Peyer's patch (tissue), 4 donors: ENCODE data around the gene CCND1. TPM values are rescaled to one million over a fixed set of nuclear protein-coding genes. Genes with fewer than 3 reads are reported as not detected.

Experiments used
- DNase-seq, 3 donors: peaks; one replicate each; pipeline ENCODE4 v3.0.0-alpha.2; 2017 to 2019
- H3K27ac ChIP-seq, 4 donors: fragments of 200-600 bp; sonication (generic); one replicate each; pipeline ENCODE4 v1.5.1; 2016 to 2019
- H3K27me3 ChIP-seq, 2 donors: fragments of 200-600 bp; sonication (generic); one replicate each; pipeline ENCODE4 v1.5.1; 2019
- H3K36me3 ChIP-seq, 3 donors: fragments of 200-600 bp; sonication (generic); one replicate each; pipeline ENCODE4 v1.5.1; 2016 to 2019
- H3K4me1 ChIP-seq, 4 donors: fragments of 200-600 bp; sonication (generic); one replicate each; pipeline ENCODE4 v1.5.1; 2016 to 2019
- H3K4me3 ChIP-seq, 4 donors: fragments of 200-600 bp; sonication (generic); 1 replicate in 3 of 4; 2 replicates in 1 of 4; pipeline ENCODE4 v1.5.1; 2016 to 2019; ENCODE audit warnings: mild to moderate bottlenecking in 1 of 4
- H3K9me3 ChIP-seq, 4 donors: fragments of 200-600 bp; sonication (generic); one replicate each; pipeline ENCODE4 v1.5.1; 2016 to 2019; ENCODE audit warnings: mild to moderate bottlenecking in 1 of 4
- POLR2A ChIP-seq, 2 donors: fragments of 450-650 bp; IDR thresholded peaks; one replicate each; pipeline ENCODE4 v1.5.1; 2017; ENCODE audit warnings: antibody characterized with exemption in 2 of 2, mild to moderate bottlenecking in 2 of 2, moderate library complexity in 2 of 2
- total RNA-seq, 4 donors: library from RNA; depleted of rRNA; stranded (reverse); fragments of >200 nt; gene quantifications; one replicate each; pipeline ENCODE4 v1.1.0, GENCODE V29; 2016
- TF ChIP-seq, protein P1 (sequence below), 6 experiments: fragments of 450-650 bp in 4 of 6; fragments of 200-600 bp in 2 of 6; sonication (generic) in 1 of 6; IDR thresholded peaks; one replicate each; pipeline ENCODE4 v1.5.1; 2017 to 2019; ENCODE audit warnings: antibody characterized with exemption in 6 of 6, mild to moderate bottlenecking in 3 of 6, moderate library complexity in 1 of 6

Gene CCND1
- total RNA-seq, 4 donors from 2014 or later = 13.5 to 46.6 (median 40.0) TPM

DNA sequence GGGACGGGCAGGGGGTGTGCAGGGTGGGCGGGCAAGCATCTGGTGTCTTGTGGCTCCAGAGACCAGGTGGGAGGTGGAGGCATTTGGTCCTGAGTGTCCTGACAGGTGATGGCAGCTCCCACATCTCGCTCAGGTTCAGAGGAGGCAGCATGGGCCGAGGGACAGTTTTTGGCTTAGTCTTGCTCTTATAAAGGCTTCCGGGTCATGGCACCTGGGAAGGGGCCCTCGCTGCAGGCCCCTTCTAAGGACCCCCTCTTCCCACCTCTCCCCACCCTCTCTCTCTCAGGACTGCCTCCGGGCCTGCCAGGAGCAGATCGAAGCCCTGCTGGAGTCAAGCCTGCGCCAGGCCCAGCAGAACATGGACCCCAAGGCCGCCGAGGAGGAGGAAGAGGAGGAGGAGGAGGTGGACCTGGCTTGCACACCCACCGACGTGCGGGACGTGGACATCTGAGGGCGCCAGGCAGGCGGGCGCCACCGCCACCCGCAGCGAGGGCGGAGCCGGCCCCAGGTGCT, 9.9 kb downstream of the CCND1 start:
- Histone ChIP-seq H3K9me3 (no peaks in the 10 kb centered on the region), H3K36me3 (peaks cover 0 to 60% (median 0%) of the 10 kb centered on the region in 3 donors), H3K4me3 (no peak overlapping the region), H3K27me3 (no peaks in the 10 kb centered on the region), H3K4me1 (no peaks in the 10 kb centered on the region), H3K27ac (no peak overlapping the region)
- DNase-seq = no peak
- TF ChIP-seq POLR2A (IDR thresholded peaks at IDR 0.05) = no peak
- TF ChIP-seq, protein P1, sequence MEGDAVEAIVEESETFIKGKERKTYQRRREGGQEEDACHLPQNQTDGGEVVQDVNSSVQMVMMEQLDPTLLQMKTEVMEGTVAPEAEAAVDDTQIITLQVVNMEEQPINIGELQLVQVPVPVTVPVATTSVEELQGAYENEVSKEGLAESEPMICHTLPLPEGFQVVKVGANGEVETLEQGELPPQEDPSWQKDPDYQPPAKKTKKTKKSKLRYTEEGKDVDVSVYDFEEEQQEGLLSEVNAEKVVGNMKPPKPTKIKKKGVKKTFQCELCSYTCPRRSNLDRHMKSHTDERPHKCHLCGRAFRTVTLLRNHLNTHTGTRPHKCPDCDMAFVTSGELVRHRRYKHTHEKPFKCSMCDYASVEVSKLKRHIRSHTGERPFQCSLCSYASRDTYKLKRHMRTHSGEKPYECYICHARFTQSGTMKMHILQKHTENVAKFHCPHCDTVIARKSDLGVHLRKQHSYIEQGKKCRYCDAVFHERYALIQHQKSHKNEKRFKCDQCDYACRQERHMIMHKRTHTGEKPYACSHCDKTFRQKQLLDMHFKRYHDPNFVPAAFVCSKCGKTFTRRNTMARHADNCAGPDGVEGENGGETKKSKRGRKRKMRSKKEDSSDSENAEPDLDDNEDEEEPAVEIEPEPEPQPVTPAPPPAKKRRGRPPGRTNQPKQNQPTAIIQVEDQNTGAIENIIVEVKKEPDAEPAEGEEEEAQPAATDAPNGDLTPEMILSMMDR (IDR thresholded peaks at IDR 0.05) = no peak

DNA sequence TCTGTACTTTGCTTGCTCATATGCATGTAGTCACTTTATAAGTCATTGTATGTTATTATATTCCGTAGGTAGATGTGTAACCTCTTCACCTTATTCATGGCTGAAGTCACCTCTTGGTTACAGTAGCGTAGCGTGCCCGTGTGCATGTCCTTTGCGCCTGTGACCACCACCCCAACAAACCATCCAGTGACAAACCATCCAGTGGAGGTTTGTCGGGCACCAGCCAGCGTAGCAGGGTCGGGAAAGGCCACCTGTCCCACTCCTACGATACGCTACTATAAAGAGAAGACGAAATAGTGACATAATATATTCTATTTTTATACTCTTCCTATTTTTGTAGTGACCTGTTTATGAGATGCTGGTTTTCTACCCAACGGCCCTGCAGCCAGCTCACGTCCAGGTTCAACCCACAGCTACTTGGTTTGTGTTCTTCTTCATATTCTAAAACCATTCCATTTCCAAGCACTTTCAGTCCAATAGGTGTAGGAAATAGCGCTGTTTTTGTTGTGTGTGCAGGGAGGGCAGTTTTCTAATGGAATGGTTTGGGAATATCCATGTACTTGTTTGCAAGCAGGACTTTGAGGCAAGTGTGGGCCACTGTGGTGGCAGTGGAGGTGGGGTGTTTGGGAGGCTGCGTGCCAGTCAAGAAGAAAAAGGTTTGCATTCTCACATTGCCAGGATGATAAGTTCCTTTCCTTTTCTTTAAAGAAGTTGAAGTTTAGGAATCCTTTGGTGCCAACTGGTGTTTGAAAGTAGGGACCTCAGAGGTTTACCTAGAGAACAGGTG, 11.1 kb downstream of the CCND1 start:
- no peak for TF ChIP-seq POLR2A (IDR thresholded peaks at IDR 0.05)
- TF ChIP-seq, protein P1 (IDR thresholded peaks at IDR 0.05) = no peak
- no peaks in the 10 kb centered on the region for H3K4me1 ChIP-seq
- no peak overlapping the region for H3K27ac ChIP-seq
- H3K27me3 ChIP-seq = no peaks in the 10 kb centered on the region
- no peaks in the 10 kb centered on the region for H3K9me3 ChIP-seq
- H3K4me3 ChIP-seq = no peak overlapping the region
- H3K36me3 ChIP-seq = peaks cover 0 to 60% (median 0%) of the 10 kb centered on the region in 3 donors
- DNase-seq = peak in 1 of 3 donors; percentile 7

DNA sequence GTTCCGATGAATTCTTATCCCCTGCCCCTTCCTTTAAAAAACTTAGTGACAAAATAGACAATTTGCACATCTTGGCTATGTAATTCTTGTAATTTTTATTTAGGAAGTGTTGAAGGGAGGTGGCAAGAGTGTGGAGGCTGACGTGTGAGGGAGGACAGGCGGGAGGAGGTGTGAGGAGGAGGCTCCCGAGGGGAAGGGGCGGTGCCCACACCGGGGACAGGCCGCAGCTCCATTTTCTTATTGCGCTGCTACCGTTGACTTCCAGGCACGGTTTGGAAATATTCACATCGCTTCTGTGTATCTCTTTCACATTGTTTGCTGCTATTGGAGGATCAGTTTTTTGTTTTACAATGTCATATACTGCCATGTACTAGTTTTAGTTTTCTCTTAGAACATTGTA, 12.0 kb downstream of the CCND1 start:
- H3K27me3 ChIP-seq = no peaks in the 10 kb centered on the region
- no peak overlapping the region for H3K4me3 ChIP-seq
- H3K36me3 ChIP-seq = peaks cover 0 to 55% (median 0%) of the 10 kb centered on the region in 3 donors
- DNase-seq = peak in 1 of 3 donors; percentile 27
- no peak for TF ChIP-seq POLR2A (IDR thresholded peaks at IDR 0.05)
- TF ChIP-seq, protein P1 (IDR thresholded peaks at IDR 0.05) = no peak
- no peaks in the 10 kb centered on the region for H3K4me1 ChIP-seq
- H3K27ac ChIP-seq = no peak overlapping the region
- H3K9me3 ChIP-seq = no peaks in the 10 kb centered on the region

- TF ChIP-seq, protein P1 (IDR thresholded peaks at IDR 0.05) = no peak
- TF ChIP-seq POLR2A (IDR thresholded peaks at IDR 0.05) = no peak
- Histone ChIP-seq H3K27me3 (no peaks in the 10 kb centered on the region), H3K9me3 (no peaks in the 10 kb centered on the region), H3K4me3 (no peak overlapping the region), H3K4me1 (no peaks in the 10 kb centered on the region), H3K36me3 (peaks cover 0 to 51% (median 0%) of the 10 kb centered on the region in 3 donors), H3K27ac (no peak overlapping the region)
- DNase-seq = peak in 1 of 3 donors; percentile 12
Observed at GRCh38 chr11:69653406-69653960, 12.5 kb downstream of the CCND1 start.

DNA sequence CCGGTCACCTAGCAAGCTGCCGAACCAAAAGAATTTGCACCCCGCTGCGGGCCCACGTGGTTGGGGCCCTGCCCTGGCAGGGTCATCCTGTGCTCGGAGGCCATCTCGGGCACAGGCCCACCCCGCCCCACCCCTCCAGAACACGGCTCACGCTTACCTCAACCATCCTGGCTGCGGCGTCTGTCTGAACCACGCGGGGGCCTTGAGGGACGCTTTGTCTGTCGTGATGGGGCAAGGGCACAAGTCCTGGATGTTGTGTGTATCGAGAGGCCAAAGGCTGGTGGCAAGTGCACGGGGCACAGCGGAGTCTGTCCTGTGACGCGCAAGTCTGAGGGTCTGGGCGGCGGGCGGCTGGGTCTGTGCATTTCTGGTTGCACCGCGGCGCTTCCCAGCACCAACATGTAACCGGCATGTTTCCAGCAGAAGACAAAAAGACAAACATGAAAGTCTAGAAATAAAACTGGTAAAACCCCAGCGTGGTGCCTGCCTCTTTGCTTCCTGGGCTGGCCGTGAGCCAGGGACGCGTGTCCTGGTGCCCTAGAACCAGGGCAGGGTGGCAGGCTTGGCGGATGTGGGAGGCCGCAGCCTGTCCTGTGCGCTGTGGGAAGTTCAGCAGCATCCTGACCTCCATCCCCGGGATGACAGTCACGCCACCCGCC, 13.2 kb downstream of the CCND1 start:
- Histone ChIP-seq H3K4me3 (no peak overlapping the region), H3K4me1 (no peaks in the 10 kb centered on the region), H3K9me3 (no peaks in the 10 kb centered on the region), H3K36me3 (peaks cover 0 to 44% (median 0%) of the 10 kb centered on the region in 3 donors), H3K27me3 (no peaks in the 10 kb centered on the region), H3K27ac (no peak overlapping the region)
- peak in 1 of 3 donors; percentile 35 for DNase-seq
- TF ChIP-seq POLR2A (IDR thresholded peaks at IDR 0.05) = no peak
- TF ChIP-seq, protein P1 (IDR thresholded peaks at IDR 0.05) = no peak
